ENCODE results near the gene XIST.
"Not testable (repeated sequence)": the region's sequence is repeated elsewhere in the genome, so short reads cannot be mapped to it uniquely, and the experiment has no call there.

Gene XIST

GRCh38 chrX:73839152-73839551, 13.4 kb downstream of the XIST start:
- no peak for DNase-seq (ENCODE audit: low spot score)

GRCh38 chrX:73838123-73838522, 14.4 kb downstream of the XIST start:
- DNase-seq (ENCODE audit: low spot score), result no peak

GRCh38 chrX:73836956-73837477, 15.5 kb downstream of the XIST start:
- no peak for DNase-seq (ENCODE audit: low spot score)

GRCh38 chrX:73834219-73834618, 18.3 kb downstream of the XIST start:
- DNase-seq (ENCODE audit: low spot score), result no peak

- no peak for DNase-seq (ENCODE audit: low spot score)
Observed at GRCh38 chrX:73832319-73832718, 20.2 kb downstream of the XIST start.

GRCh38 chrX:73831500-73831899, 21.0 kb downstream of the XIST start:
- no peak for DNase-seq (ENCODE audit: low spot score)

GRCh38 chrX:73830489-73831414, 21.8 kb downstream of the XIST start:
- no peak for DNase-seq (ENCODE audit: low spot score)

- DNase-seq (ENCODE audit: low spot score), result no peak
Observed at GRCh38 chrX:73829890-73830466, 22.5 kb downstream of the XIST start.

- no peak for DNase-seq (ENCODE audit: low spot score)
Observed at GRCh38 chrX:73828080-73828720, 24.3 kb downstream of the XIST start.

- no peak for DNase-seq (ENCODE audit: low spot score)
Observed at GRCh38 chrX:73827406-73827805, 25.1 kb downstream of the XIST start.

- DNase-seq (ENCODE audit: low spot score), result no peak
Observed at GRCh38 chrX:73826996-73827395, 25.5 kb downstream of the XIST start.

GRCh38 chrX:73825569-73825968, 26.9 kb downstream of the XIST start:
- DNase-seq (ENCODE audit: low spot score), result no peak

- DNase-seq (ENCODE audit: low spot score), result no peak
Observed at GRCh38 chrX:73823473-73824004, 29.0 kb downstream of the XIST start.

GRCh38 chrX:73822775-73823174, 29.7 kb downstream of the XIST start:
- no peak for DNase-seq (ENCODE audit: low spot score)

- no peak for DNase-seq (ENCODE audit: low spot score)
Observed at GRCh38 chrX:73821921-73822559, 30.5 kb downstream of the XIST start.

GRCh38 chrX:73819864-73820558, 32.5 kb downstream of the XIST start:
- not testable (repeated sequence) for DNase-seq (ENCODE audit: low spot score)

GRCh38 chrX:73818200-73819116, 34.1 kb downstream of the XIST start:
- DNase-seq (ENCODE audit: low spot score), result no peak

- no peak for DNase-seq (ENCODE audit: low spot score)
Observed at GRCh38 chrX:73817393-73818199, 34.9 kb downstream of the XIST start.

- no peak for DNase-seq (ENCODE audit: low spot score)
Observed at GRCh38 chrX:73812256-73812655, 40.3 kb downstream of the XIST start.
